Measurements from ENCODE around the gene EYS. TPM values are rescaled to one million over a fixed set of nuclear protein-coding genes. Genes with fewer than 3 reads are reported as not detected.

EYS gene
- total and polyA plus RNA-seq, 2 of the 8 experiments (the other 6 are each of a cell fraction or from before 2014, with no cell fraction given), result 0.05 to 0.13 TPM

GRCh38 chr6:64299176-64299575 is 1407.8 kb downstream of the EYS start:
- Histone ChIP-seq H3K79me2 (ENCODE audit: control insufficient read depth in 1 of 2, insufficient read depth in 2 of 2, low read length in 2 of 2) (no peaks in the 10 kb centered on the region), H3K56ac (replicated peaks; ENCODE audit: insufficient read length, low read depth, low read length) (no peak overlapping the region), H3K27me3 (replicated peaks in 1 of 4; ENCODE audit: control insufficient read depth in 3 of 4, extremely low read depth in 1 of 4, insufficient read depth in 3 of 4, low read length in 3 of 4) (no peaks in the 10 kb centered on the region), H3K18ac (ENCODE audit: extremely low read depth, low read length) (no peak overlapping the region), H3K79me1 (ENCODE audit: low read depth, low read length) (no peaks in the 10 kb centered on the region), H2BK5ac (ENCODE audit: low read depth, low read length) (no peak overlapping the region), H3K36me3 (ENCODE audit: control insufficient read depth in 2 of 4, insufficient read depth in 4 of 4, low read length in 3 of 4) (no peaks in the 10 kb centered on the region), H3K14ac (ENCODE audit: insufficient read length) (no peak overlapping the region), H3K9ac (replicated peaks in 1 of 4; ENCODE audit: extremely low read depth in 1 of 4, low read depth in 3 of 4, low read length in 3 of 4) (no peak overlapping the region), H2BK12ac (ENCODE audit: low read depth, low read length) (no peak overlapping the region), H3K23ac (ENCODE audit: insufficient read length) (no peak overlapping the region), H2AK5ac (ENCODE audit: low read depth, low read length) (no peak overlapping the region), H3K4me2 (ENCODE audit: insufficient read depth in 1 of 2, low read depth in 2 of 2, low read length in 2 of 2) (no peak overlapping the region), H3K4me3 (ENCODE audit: extremely low read depth in 1 of 4, insufficient read depth in 2 of 4, low read depth in 3 of 4, low read length in 4 of 4) (no peak overlapping the region), H4K91ac (replicated peaks; ENCODE audit: insufficient read length, low read length) (no peak overlapping the region), H3K4ac (replicated peaks; ENCODE audit: insufficient read length, low read depth, low read length) (no peak overlapping the region), H4K8ac (ENCODE audit: extremely low read depth, insufficient read depth, low read length) (no peak overlapping the region), H2BK15ac (ENCODE audit: low read length) (no peak overlapping the region), H2BK120ac (replicated peaks; ENCODE audit: low read depth, low read length) (no peak overlapping the region), H2AFZ (ENCODE audit: low read length) (no peak overlapping the region), H3K4me1 (replicated peaks in 1 of 4; ENCODE audit: control insufficient read depth in 3 of 4, insufficient read depth in 4 of 4, low read length in 3 of 4) (no peaks in the 10 kb centered on the region), H2BK20ac (ENCODE audit: low read length) (no peak overlapping the region), H4K20me1 (replicated peaks in 1 of 2; ENCODE audit: control insufficient read depth in 1 of 2, insufficient read depth in 2 of 2, low read length in 2 of 2) (no peaks in the 10 kb centered on the region), H4K5ac (ENCODE audit: insufficient read length, low read depth, low read length) (no peak overlapping the region), H3K9me3 (ENCODE audit: insufficient read depth in 2 of 2, low read depth in 1 of 2, low read length in 1 of 2) (peaks cover 10 to 14% of the 10 kb centered on the region in 2 experiments), H3K23me2 (ENCODE audit: low read depth, low read length) (no peaks in the 10 kb centered on the region), H3K27ac (ENCODE audit: low read depth, low read length) (no peak overlapping the region)
- CTCF ChIA-PET (ENCODE audit: partially characterized antibody), result interaction anchor here (2.8 kb wide), 1 partner anchor 32 kb away, joined by 11 read pairs; no protein-coding TSS in a partner anchor
- POLR2A ChIA-PET (ENCODE audit: partially characterized antibody), result no interaction called here
- 92% methylated on average over 7 of the region's 7 CpGs; no CpG with 5 or more reads in 1 of the 2 experiments for WGBS, 2 experiments (ENCODE audit: extremely low coverage in 1 of 2, insufficient coverage in 1 of 2, insufficient read length in 1 of 2, insufficient replicate concordance in 2 of 2, low coverage in 1 of 2, low lambda C conversion rate in 2 of 2, missing lambda C conversion rate in 1 of 2)
- FAIRE-seq (no peak), DNase-seq (ENCODE audit: low read depth in 1 of 2, low spot score in 2 of 2) (no peak)
- TF ChIP-seq KDM1A (IDR thresholded peaks at IDR 0.05; ENCODE audit: borderline replicate concordance, low read length), result no peak
- TF ChIP-seq RAD21 (IDR thresholded peaks at IDR 0.05 in 1 of 2, conservative IDR thresholded peaks at IDR 0.05 in 1 of 2; ENCODE audit: low read depth in 2 of 2, low read length in 2 of 2), result no peak
- TF ChIP-seq EGR1 (IDR thresholded peaks at IDR 0.05; ENCODE audit: borderline replicate concordance, low read depth, low read length), result no peak
- no peak for TF ChIP-seq USF2 (IDR thresholded peaks at IDR 0.05; ENCODE audit: low read length)
- TF ChIP-seq RNF2 (IDR thresholded peaks at IDR 0.05; ENCODE audit: borderline replicate concordance, low read depth, low read length, missing control alignments, poor library complexity, severe bottlenecking), result no peak
- no peak for TF ChIP-seq BACH1 (IDR thresholded peaks at IDR 0.05; ENCODE audit: low read length)
- TF ChIP-seq CHD2 (IDR thresholded peaks at IDR 0.05; ENCODE audit: low read length), result no peak
- no peak for TF ChIP-seq SP4 (IDR thresholded peaks at IDR 0.05; ENCODE audit: low read length)
- TF ChIP-seq HDAC2 (IDR thresholded peaks at IDR 0.05; ENCODE audit: borderline replicate concordance in 1 of 2, low read depth in 2 of 2, low read length in 2 of 2), result no peak
- no peak for TF ChIP-seq POU5F1 (IDR thresholded peaks at IDR 0.05; ENCODE audit: low read depth, low read length)
- TF ChIP-seq JUND (IDR thresholded peaks at IDR 0.05; ENCODE audit: low read length), result no peak
- no peak for TF ChIP-seq NRF1 (IDR thresholded peaks at IDR 0.05; ENCODE audit: low read depth, low read length)
- TF ChIP-seq BCL11A (IDR thresholded peaks at IDR 0.05; ENCODE audit: low read depth in 2 of 2, low read length in 2 of 2), result no peak

Measured in H1 (cell line).